ENCODE data around the gene SCUBE2. TPM values are rescaled to one million over a fixed set of nuclear protein-coding genes. Genes with fewer than 3 reads are reported as not detected.
"Not testable (repeated sequence)": the region's sequence is repeated elsewhere in the genome, so short reads cannot be mapped to it uniquely, and the experiment has no call there.

SCUBE2 gene
- total and polyA plus RNA-seq, 4 donors, result 2.6 to 27.6 (median 4.0) TPM

DNA sequence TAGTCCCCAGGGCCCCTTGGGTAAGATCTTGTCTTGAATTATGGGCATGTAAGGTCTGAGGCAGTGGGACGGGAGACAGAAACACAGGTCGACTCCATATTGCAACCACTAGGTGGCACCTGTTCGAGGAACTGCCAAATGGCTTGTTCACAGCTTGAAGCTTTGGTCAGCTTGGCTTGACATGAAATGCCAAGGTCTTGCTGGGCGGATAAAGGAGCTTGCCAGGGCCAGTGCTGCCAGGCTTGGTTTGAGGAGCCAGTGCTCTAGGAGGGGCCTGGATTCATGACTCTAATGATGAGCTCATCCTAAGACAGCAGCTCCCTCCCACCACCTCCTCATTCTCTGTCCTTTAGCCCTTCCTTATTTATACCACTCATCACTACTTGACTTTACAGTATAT is 75.7 kb downstream of the SCUBE2 start:
- TF ChIP-seq, protein P1, sequence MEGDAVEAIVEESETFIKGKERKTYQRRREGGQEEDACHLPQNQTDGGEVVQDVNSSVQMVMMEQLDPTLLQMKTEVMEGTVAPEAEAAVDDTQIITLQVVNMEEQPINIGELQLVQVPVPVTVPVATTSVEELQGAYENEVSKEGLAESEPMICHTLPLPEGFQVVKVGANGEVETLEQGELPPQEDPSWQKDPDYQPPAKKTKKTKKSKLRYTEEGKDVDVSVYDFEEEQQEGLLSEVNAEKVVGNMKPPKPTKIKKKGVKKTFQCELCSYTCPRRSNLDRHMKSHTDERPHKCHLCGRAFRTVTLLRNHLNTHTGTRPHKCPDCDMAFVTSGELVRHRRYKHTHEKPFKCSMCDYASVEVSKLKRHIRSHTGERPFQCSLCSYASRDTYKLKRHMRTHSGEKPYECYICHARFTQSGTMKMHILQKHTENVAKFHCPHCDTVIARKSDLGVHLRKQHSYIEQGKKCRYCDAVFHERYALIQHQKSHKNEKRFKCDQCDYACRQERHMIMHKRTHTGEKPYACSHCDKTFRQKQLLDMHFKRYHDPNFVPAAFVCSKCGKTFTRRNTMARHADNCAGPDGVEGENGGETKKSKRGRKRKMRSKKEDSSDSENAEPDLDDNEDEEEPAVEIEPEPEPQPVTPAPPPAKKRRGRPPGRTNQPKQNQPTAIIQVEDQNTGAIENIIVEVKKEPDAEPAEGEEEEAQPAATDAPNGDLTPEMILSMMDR (IDR thresholded peaks at IDR 0.05; ENCODE audit: control extremely low read depth, extremely low read depth), result peak; percentile 76
- Histone ChIP-seq H3K4me1 (ENCODE audit: control insufficient read depth in 5 of 5, insufficient read depth in 5 of 5, low read length in 5 of 5) (peaks cover 0 to 24% (median 8%) of the 10 kb centered on the region in 5 donors), H3K9me3 (ENCODE audit: control insufficient read depth in 4 of 4, insufficient read depth in 3 of 4, low read length in 3 of 4) (no peaks in the 10 kb centered on the region), H3K36me3 (ENCODE audit: control insufficient read depth in 4 of 4, insufficient read depth in 4 of 4, low read length in 4 of 4) (no peaks in the 10 kb centered on the region), H3K27ac (ENCODE audit: low read depth in 1 of 2, low read length in 1 of 2) (no peak overlapping the region), H3K4me3 (no peak overlapping the region), H3K27me3 (ENCODE audit: control insufficient read depth in 3 of 3, insufficient read depth in 3 of 3, low read length in 2 of 3) (no peaks in the 10 kb centered on the region), H3K9ac (ENCODE audit: insufficient read depth in 1 of 2, low read length in 2 of 2) (no peak overlapping the region)
- ATAC-seq (ENCODE audit: insufficient read depth, low FRiP score), result peak; percentile 49
- DNase-seq, result peak; percentile 75 to 87 (median 79)
- WGBS, 2 donors, result 16 to 22% methylated on average over 4 of the region's 4 CpGs

DNA sequence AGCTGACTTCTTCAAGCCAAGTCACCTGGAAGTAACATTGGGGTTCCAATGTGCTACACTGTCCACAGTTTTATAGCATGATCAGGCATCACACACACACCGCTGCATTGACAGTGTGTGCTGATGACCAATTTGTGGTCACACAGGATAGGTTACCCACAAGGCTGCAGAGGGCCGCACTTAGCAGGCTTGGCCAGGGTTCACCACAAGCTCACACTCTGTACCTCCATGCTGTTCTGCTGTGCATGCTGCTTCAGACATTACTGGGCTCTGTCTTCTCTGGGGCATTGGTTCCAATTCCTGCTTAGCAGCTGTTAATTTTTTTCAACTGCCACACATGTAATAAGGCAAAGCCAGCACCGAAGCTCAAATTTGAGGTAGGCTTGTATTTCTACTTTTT is 76.6 kb downstream of the SCUBE2 start:
- WGBS, 2 donors, result 91 to 95% methylated on average over 3 of the region's 3 CpGs
- no peaks in the 10 kb centered on the region for H3K9me3 ChIP-seq (ENCODE audit: control insufficient read depth in 4 of 4, insufficient read depth in 3 of 4, low read length in 3 of 4)
- ATAC-seq (ENCODE audit: insufficient read depth, low FRiP score), result no peak
- no peaks in the 10 kb centered on the region for H3K27me3 ChIP-seq (ENCODE audit: control insufficient read depth in 3 of 3, insufficient read depth in 3 of 3, low read length in 2 of 3)
- H3K9ac ChIP-seq (ENCODE audit: insufficient read depth in 1 of 2, low read length in 2 of 2), result no peak overlapping the region
- no peak for DNase-seq
- H3K4me1 ChIP-seq (ENCODE audit: control insufficient read depth in 5 of 5, insufficient read depth in 5 of 5, low read length in 5 of 5), result peaks cover 0 to 20% (median 6%) of the 10 kb centered on the region in 5 donors
- no peak overlapping the region for H3K27ac ChIP-seq (ENCODE audit: low read depth in 1 of 2, low read length in 1 of 2)
- H3K36me3 ChIP-seq (ENCODE audit: control insufficient read depth in 4 of 4, insufficient read depth in 4 of 4, low read length in 4 of 4), result no peaks in the 10 kb centered on the region
- no peak overlapping the region for H3K4me3 ChIP-seq
- TF ChIP-seq, protein P1 (IDR thresholded peaks at IDR 0.05; ENCODE audit: control extremely low read depth, extremely low read depth), result no peak

GRCh38 chr11:9013373-9013772 is 78.0 kb downstream of the SCUBE2 start:
- 94 to 95% methylated on average over 4 of the region's 4 CpGs for WGBS, 2 donors
- H3K4me1 ChIP-seq (ENCODE audit: control insufficient read depth in 5 of 5, insufficient read depth in 5 of 5, low read length in 5 of 5), result peaks cover 0 to 20% (median 5%) of the 10 kb centered on the region in 5 donors
- TF ChIP-seq, protein P1 (IDR thresholded peaks at IDR 0.05; ENCODE audit: control extremely low read depth, extremely low read depth), result no peak
- ATAC-seq (ENCODE audit: insufficient read depth, low FRiP score), result no peak
- no peaks in the 10 kb centered on the region for H3K36me3 ChIP-seq (ENCODE audit: control insufficient read depth in 4 of 4, insufficient read depth in 4 of 4, low read length in 4 of 4)
- no peaks in the 10 kb centered on the region for H3K9me3 ChIP-seq (ENCODE audit: control insufficient read depth in 4 of 4, insufficient read depth in 3 of 4, low read length in 3 of 4)
- H3K9ac ChIP-seq (ENCODE audit: insufficient read depth in 1 of 2, low read length in 2 of 2), result no peak overlapping the region
- no peak overlapping the region for H3K4me3 ChIP-seq
- no peaks in the 10 kb centered on the region for H3K27me3 ChIP-seq (ENCODE audit: control insufficient read depth in 3 of 3, insufficient read depth in 3 of 3, low read length in 2 of 3)
- no peak for DNase-seq
- no peak overlapping the region for H3K27ac ChIP-seq (ENCODE audit: low read depth in 1 of 2, low read length in 1 of 2)

DNA sequence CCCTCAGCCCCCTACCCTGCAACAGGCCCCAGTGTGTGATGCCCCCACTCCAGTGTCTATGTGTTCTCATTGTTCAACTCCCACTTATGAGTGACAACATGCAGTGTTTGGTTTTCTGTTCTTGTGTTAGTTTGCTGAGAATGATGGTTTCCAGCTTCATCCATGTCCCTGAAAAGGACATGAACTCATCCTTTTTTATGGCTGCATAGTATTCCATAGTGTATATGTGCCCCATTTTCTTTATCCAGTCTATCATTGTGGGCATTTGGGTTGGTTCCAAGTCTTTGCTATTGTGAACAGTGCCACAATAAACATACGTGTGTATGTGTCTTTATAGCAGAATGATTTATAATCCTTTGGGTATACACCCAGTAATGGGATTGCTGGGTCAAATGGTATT is 81.9 kb downstream of the SCUBE2 start:
- H3K27me3 ChIP-seq (ENCODE audit: control insufficient read depth in 3 of 3, insufficient read depth in 3 of 3, low read length in 2 of 3), result peaks cover 0 to 10% (median 5%) of the 10 kb centered on the region in 3 donors
- H3K9me3 ChIP-seq (ENCODE audit: control insufficient read depth in 4 of 4, insufficient read depth in 3 of 4, low read length in 3 of 4); H3K9ac ChIP-seq (ENCODE audit: insufficient read depth in 1 of 2, low read length in 2 of 2); ATAC-seq (ENCODE audit: insufficient read depth, low FRiP score); H3K4me3 ChIP-seq; H3K4me1 ChIP-seq (ENCODE audit: control insufficient read depth in 5 of 5, insufficient read depth in 5 of 5, low read length in 5 of 5); H3K27ac ChIP-seq (ENCODE audit: low read depth in 1 of 2, low read length in 1 of 2); DNase-seq; H3K36me3 ChIP-seq (ENCODE audit: control insufficient read depth in 4 of 4, insufficient read depth in 4 of 4, low read length in 4 of 4): not testable (repeated sequence)
- 75 to 76% methylated on average over 1 of the region's 1 CpG for WGBS, 2 donors
